Breast epithelium (tissue), 3 donors: ENCODE results near the gene C2CD4D.

Source experiments
- CTCF ChIP-seq, 3 donors: fragments of 450-650 bp; IDR thresholded peaks; one replicate each; pipeline ENCODE4 v1.5.1; 2016 to 2017; ENCODE audit warnings: antibody characterized with exemption in 3 of 3, mild to moderate bottlenecking in 3 of 3, moderate library complexity in 3 of 3
- POLR2A ChIP-seq: fragments of 450-650 bp; IDR thresholded peaks from one replicate; pipeline ENCODE4 v1.6.1; 2016; ENCODE audit warnings: antibody characterized with exemption, mild to moderate bottlenecking, moderate library complexity
- POLR2AphosphoS5 ChIP-seq, 3 donors: sonication (generic); formaldehyde crosslinking; IDR thresholded peaks; one replicate each; pipeline ENCODE4 v1.6.1; 2017; ENCODE audit warnings: antibody characterized with exemption in 3 of 3

- TF ChIP-seq CTCF (IDR thresholded peaks at IDR 0.05) (no peak), POLR2A (no peak), POLR2AphosphoS5 (IDR thresholded peaks at IDR 0.05) (no peak)
Measured at GRCh38 chr1:151868486-151868885, 28.9 kb upstream of the C2CD4D start.
